SU-DHL-6 (cell line): ENCODE data around the gene UBE2D3.

Experiments
- CTCF ChIP-seq: fragments of 200-600 bp; sonication (generic); IDR thresholded peaks from one replicate; pipeline ENCODE4 v1.5.1; 2017; ENCODE audit warnings: antibody characterized with exemption, mild to moderate bottlenecking, low read length, moderate library complexity; ENCODE audit not compliant: insufficient read depth, poor library complexity, severe bottlenecking
- EZH2phosphoT487 ChIP-seq: fragments of 200-600 bp; sonication (generic), shearing (Covaris generic); conservative IDR thresholded peaks from 2 replicates; pipeline ENCODE4 v1.6.1; 2018; ENCODE audit warnings: mild to moderate bottlenecking, antibody characterized with exemption, low read length, moderate library complexity, mixed read lengths

- TF ChIP-seq CTCF (no peak), EZH2phosphoT487 (no peak)
Observed at GRCh38 chr4:102761906-102762305, 65.4 kb downstream of the UBE2D3 start.
